GM12865 (cell line): ENCODE measurements around the gene RIN3.

ENCODE experiments used
- DNase-seq: peaks from one replicate; pipeline ENCODE4 v3.0.0; 2010; ENCODE audit warnings: low read depth
- H3K4me3 ChIP-seq: 2 replicates; pipeline ENCODE4 v1.5.1; 2011; ENCODE audit warnings: mild to moderate bottlenecking, low read depth, low read length, control low read depth
- CTCF ChIP-seq: IDR thresholded peaks from 2 replicates; pipeline ENCODE4 v1.5.1; 2011; ENCODE audit warnings: low read length, control low read depth, low read depth, inconsistent platforms; ENCODE audit not compliant: insufficient read depth; ENCODE audit errors: missing control alignments

Gene RIN3

GRCh38 chr14:92649066-92649465, 135.5 kb downstream of the RIN3 start:
- TF ChIP-seq CTCF = no peak
- no peak overlapping the region for H3K4me3 ChIP-seq
- no peak for DNase-seq

GRCh38 chr14:92649934-92650545, 136.5 kb downstream of the RIN3 start:
- no peak overlapping the region for H3K4me3 ChIP-seq
- TF ChIP-seq CTCF = no peak
- DNase-seq = no peak

GRCh38 chr14:92650581-92651105, 137.1 kb downstream of the RIN3 start:
- H3K4me3 ChIP-seq = no peak overlapping the region; the same call in 1 of the 2 replicates
- no peak for TF ChIP-seq CTCF
- no peak for DNase-seq

GRCh38 chr14:92651106-92651757, 137.7 kb downstream of the RIN3 start:
- peak; percentile 90 for DNase-seq
- peak overlapping the region; percentile 65 for H3K4me3 ChIP-seq
- TF ChIP-seq CTCF = no peak

- peak; percentile 62 for DNase-seq
- no peak for TF ChIP-seq CTCF
- H3K4me3 ChIP-seq = peak overlapping the region; percentile 65
Measured at GRCh38 chr14:92651758-92652406, 138.3 kb downstream of the RIN3 start.

- H3K4me3 ChIP-seq = peak overlapping the region; percentile 65
- TF ChIP-seq CTCF = no peak
- DNase-seq = peak; percentile 30
Measured at GRCh38 chr14:92652413-92653151, 139.0 kb downstream of the RIN3 start.
